ENCODE data around the gene URB1. TPM values are rescaled to one million over a fixed set of nuclear protein-coding genes. Genes with fewer than 3 reads are reported as not detected.
A peak's percentile ranks its signal among the peaks of the same experiment; 100 is the strongest.

URB1 gene
- total and polyA plus RNA-seq, 2 experiments from 2014 or later: 7.7 to 44.1 TPM

DNA sequence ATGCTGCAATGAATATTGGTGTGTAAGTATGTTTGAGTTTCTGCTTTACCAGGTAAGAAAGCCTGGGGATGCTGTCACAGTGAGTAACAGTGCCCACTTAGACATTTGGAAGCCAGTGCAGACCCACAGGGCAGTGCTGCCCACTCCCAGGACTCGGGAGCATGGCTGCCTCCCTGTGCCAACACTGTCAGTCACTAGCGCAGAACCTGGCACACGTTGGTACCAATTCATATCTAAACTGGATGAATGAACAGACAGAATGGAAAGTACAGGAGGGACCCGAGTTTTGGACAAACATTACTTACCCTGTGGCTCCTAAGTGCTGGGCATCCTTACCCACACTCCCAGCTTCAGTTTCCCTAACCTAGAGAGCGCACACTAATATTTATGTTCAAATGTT, 18.1 kb upstream of the URB1 start (continued):
- no peak for TF ChIP-seq ZNF114 (CRISPR knock-in tag; IDR thresholded peaks at IDR 0.05)

DNA sequence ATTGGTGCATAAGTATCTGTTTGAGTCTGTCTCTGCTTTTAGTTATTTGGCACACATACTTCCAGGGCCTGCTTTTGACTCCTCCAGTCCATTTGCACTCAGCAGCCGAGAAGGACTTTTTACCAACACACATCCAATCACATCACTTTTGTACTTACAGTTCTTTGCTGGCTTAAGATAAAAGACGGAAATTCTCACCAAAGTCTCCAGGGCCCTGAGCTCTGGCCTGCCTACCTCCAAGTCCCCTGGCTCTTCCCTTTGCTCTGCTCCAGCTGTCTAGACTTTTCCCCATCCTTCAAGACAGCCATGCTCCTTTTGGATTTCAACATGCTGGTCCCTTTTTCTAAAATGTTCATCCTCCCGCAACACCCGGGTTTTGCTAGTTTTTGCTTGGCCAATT, 17.5 kb upstream of the URB1 start:
- Histone ChIP-seq H3K9me2 (ENCODE audit: insufficient read depth) (no peaks in the 10 kb centered on the region), H3K4me1 (ENCODE audit: insufficient read depth) (peaks cover 23% of the 10 kb centered on the region), H3K27me3 (ENCODE audit: insufficient read depth) (peaks cover 64% of the 10 kb centered on the region), H3F3A (replicated peaks; ENCODE audit: low read depth) (peaks cover 17% of the 10 kb centered on the region; the same call in 1 of the 2 replicates), H3K27ac (ENCODE audit: low read depth) (no peak overlapping the region), H3K4me2 (no peak overlapping the region), H3K36me3 (ENCODE audit: insufficient read depth) (peaks cover 3% of the 10 kb centered on the region; the same call in 1 of the 2 replicates), H3K4me3 (no peak overlapping the region), H4K20me1 (replicated peaks; ENCODE audit: insufficient read depth) (0 out of 2 replicates have a peak, but pooled peaks cover 5% of the 10 kb centered on the region), H3K79me2 (replicated peaks; ENCODE audit: insufficient read depth) (no peaks in the 10 kb centered on the region), H2AFZ (no peak overlapping the region)
- TF ChIP-seq EZH2phosphoT487 (IDR thresholded peaks at IDR 0.05; ENCODE audit: unreplicated experiment) (no peak), ZNF331 (CRISPR knock-in tag; IDR thresholded peaks at IDR 0.05; ENCODE audit: low read depth) (no peak)
- H3K4me1 Mint-ChIP-seq: peaks cover 22% of the 10 kb centered on the region
- no peak for DNase-seq (ENCODE audit: low spot score)
- no peak overlapping the region for H3K27ac Mint-ChIP-seq
- no peaks in the 10 kb centered on the region; the same call in 2 of the 3 replicates for H3K9me3 Mint-ChIP-seq
- no peak for ATAC-seq
- peaks cover 42% of the 10 kb centered on the region for H3K27me3 Mint-ChIP-seq (ENCODE audit: insufficient read depth, low read depth, poor library complexity)
- no peak overlapping the region for H3K4me3 Mint-ChIP-seq
- no peaks in the 10 kb centered on the region for H3K36me3 Mint-ChIP-seq (ENCODE audit: low read depth)

DNA sequence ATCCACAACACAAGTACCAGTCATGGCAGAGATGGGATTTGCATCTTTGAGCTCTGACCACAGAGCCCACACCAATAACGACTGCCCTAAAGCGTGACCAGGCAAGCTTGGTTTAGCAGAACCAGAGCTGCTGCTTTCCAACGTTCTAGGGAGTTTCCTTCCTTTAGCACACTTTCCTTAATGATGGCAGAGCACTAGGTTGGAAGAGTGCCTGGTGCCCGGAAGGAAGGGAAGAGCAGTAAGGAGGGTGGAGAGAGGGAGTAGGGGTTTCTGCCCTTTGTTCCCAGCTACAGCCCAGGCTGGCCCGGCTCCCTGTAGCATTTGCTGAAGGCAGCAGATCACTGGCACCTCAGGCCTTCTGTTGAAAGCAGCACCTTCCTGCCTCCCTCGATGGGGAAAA, 13.6 kb upstream of the URB1 start:
- peaks cover 19% of the 10 kb centered on the region for H3K27me3 Mint-ChIP-seq (ENCODE audit: insufficient read depth, low read depth, poor library complexity)
- TF ChIP-seq JUNB (IDR thresholded peaks at IDR 0.05; ENCODE audit: unreplicated experiment) (no peak), ZNF114 (CRISPR knock-in tag; IDR thresholded peaks at IDR 0.05) (no peak), CREB1 (CRISPR knock-in tag; IDR thresholded peaks at IDR 0.05; ENCODE audit: low read depth) (no peak)
- TF ChIP-seq, protein P1, sequence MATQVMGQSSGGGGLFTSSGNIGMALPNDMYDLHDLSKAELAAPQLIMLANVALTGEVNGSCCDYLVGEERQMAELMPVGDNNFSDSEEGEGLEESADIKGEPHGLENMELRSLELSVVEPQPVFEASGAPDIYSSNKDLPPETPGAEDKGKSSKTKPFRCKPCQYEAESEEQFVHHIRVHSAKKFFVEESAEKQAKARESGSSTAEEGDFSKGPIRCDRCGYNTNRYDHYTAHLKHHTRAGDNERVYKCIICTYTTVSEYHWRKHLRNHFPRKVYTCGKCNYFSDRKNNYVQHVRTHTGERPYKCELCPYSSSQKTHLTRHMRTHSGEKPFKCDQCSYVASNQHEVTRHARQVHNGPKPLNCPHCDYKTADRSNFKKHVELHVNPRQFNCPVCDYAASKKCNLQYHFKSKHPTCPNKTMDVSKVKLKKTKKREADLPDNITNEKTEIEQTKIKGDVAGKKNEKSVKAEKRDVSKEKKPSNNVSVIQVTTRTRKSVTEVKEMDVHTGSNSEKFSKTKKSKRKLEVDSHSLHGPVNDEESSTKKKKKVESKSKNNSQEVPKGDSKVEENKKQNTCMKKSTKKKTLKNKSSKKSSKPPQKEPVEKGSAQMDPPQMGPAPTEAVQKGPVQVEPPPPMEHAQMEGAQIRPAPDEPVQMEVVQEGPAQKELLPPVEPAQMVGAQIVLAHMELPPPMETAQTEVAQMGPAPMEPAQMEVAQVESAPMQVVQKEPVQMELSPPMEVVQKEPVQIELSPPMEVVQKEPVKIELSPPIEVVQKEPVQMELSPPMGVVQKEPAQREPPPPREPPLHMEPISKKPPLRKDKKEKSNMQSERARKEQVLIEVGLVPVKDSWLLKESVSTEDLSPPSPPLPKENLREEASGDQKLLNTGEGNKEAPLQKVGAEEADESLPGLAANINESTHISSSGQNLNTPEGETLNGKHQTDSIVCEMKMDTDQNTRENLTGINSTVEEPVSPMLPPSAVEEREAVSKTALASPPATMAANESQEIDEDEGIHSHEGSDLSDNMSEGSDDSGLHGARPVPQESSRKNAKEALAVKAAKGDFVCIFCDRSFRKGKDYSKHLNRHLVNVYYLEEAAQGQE (IDR thresholded peaks at IDR 0.05; ENCODE audit: unreplicated experiment): no peak
- TF ChIP-seq, protein P2, sequence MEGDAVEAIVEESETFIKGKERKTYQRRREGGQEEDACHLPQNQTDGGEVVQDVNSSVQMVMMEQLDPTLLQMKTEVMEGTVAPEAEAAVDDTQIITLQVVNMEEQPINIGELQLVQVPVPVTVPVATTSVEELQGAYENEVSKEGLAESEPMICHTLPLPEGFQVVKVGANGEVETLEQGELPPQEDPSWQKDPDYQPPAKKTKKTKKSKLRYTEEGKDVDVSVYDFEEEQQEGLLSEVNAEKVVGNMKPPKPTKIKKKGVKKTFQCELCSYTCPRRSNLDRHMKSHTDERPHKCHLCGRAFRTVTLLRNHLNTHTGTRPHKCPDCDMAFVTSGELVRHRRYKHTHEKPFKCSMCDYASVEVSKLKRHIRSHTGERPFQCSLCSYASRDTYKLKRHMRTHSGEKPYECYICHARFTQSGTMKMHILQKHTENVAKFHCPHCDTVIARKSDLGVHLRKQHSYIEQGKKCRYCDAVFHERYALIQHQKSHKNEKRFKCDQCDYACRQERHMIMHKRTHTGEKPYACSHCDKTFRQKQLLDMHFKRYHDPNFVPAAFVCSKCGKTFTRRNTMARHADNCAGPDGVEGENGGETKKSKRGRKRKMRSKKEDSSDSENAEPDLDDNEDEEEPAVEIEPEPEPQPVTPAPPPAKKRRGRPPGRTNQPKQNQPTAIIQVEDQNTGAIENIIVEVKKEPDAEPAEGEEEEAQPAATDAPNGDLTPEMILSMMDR (conservative IDR thresholded peaks at IDR 0.05; ENCODE audit: low read depth in 2 of 2): no peak
- TF ChIP-seq, protein P3, sequence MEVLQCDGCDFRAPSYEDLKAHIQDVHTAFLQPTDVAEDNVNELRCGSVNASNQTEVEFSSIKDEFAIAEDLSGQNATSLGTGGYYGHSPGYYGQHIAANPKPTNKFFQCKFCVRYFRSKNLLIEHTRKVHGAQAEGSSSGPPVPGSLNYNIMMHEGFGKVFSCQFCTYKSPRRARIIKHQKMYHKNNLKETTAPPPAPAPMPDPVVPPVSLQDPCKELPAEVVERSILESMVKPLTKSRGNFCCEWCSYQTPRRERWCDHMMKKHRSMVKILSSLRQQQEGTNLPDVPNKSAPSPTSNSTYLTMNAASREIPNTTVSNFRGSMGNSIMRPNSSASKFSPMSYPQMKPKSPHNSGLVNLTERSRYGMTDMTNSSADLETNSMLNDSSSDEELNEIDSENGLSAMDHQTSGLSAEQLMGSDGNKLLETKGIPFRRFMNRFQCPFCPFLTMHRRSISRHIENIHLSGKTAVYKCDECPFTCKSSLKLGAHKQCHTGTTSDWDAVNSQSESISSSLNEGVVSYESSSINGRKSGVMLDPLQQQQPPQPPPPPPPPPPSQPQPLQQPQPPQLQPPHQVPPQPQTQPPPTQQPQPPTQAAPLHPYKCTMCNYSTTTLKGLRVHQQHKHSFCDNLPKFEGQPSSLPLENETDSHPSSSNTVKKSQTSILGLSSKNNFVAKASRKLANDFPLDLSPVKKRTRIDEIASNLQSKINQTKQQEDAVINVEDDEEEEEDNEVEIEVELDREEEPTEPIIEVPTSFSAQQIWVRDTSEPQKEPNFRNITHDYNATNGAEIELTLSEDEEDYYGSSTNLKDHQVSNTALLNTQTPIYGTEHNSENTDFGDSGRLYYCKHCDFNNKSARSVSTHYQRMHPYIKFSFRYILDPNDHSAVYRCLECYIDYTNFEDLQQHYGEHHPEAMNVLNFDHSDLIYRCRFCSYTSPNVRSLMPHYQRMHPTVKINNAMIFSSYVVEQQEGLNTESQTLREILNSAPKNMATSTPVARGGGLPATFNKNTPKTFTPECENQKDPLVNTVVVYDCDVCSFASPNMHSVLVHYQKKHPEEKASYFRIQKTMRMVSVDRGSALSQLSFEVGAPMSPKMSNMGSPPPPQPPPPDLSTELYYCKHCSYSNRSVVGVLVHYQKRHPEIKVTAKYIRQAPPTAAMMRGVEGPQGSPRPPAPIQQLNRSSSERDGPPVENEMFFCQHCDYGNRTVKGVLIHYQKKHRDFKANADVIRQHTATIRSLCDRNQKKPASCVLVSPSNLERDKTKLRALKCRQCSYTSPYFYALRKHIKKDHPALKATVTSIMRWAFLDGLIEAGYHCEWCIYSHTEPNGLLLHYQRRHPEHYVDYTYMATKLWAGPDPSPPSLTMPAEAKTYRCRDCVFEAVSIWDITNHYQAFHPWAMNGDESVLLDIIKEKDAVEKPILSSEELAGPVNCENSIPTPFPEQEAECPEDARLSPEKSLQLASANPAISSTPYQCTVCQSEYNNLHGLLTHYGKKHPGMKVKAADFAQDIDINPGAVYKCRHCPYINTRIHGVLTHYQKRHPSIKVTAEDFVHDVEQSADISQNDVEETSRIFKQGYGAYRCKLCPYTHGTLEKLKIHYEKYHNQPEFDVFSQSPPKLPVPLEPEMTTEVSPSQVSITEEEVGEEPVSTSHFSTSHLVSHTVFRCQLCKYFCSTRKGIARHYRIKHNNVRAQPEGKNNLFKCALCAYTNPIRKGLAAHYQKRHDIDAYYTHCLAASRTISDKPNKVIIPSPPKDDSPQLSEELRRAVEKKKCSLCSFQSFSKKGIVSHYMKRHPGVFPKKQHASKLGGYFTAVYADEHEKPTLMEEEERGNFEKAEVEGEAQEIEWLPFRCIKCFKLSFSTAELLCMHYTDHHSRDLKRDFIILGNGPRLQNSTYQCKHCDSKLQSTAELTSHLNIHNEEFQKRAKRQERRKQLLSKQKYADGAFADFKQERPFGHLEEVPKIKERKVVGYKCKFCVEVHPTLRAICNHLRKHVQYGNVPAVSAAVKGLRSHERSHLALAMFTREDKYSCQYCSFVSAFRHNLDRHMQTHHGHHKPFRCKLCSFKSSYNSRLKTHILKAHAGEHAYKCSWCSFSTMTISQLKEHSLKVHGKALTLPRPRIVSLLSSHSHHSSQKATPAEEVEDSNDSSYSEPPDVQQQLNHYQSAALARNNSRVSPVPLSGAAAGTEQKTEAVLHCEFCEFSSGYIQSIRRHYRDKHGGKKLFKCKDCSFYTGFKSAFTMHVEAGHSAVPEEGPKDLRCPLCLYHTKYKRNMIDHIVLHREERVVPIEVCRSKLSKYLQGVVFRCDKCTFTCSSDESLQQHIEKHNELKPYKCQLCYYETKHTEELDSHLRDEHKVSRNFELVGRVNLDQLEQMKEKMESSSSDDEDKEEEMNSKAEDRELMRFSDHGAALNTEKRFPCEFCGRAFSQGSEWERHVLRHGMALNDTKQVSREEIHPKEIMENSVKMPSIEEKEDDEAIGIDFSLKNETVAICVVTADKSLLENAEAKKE (CRISPR knock-in tag; IDR thresholded peaks at IDR 0.05): no peak

More for the DNA sequence above, 13.6 kb upstream of the URB1 start:
- Histone ChIP-seq H3K4me3 (no peak overlapping the region), H3K9me2 (ENCODE audit: insufficient read depth) (no peaks in the 10 kb centered on the region), H3K4me2 (no peak overlapping the region), H3K79me2 (replicated peaks; ENCODE audit: insufficient read depth) (no peaks in the 10 kb centered on the region), H3K27me3 (ENCODE audit: insufficient read depth) (peaks cover 25% of the 10 kb centered on the region), H3K4me1 (ENCODE audit: insufficient read depth) (peaks cover 6% of the 10 kb centered on the region; the same call in 1 of the 2 replicates), H4K20me1 (replicated peaks; ENCODE audit: insufficient read depth) (no peaks in the 10 kb centered on the region), H2AFZ (0 out of 2 replicates have a peak overlapping the region, but pooled peaks have one; percentile 28), H3K27ac (ENCODE audit: low read depth) (no peak overlapping the region), H3F3A (replicated peaks; ENCODE audit: low read depth) (peaks cover 10% of the 10 kb centered on the region; the same call in 1 of the 2 replicates), H3K36me3 (ENCODE audit: insufficient read depth) (no peaks in the 10 kb centered on the region)
- no peak for DNase-seq (ENCODE audit: low spot score)
- Mint-ChIP-seq H3K36me3 (ENCODE audit: low read depth) (no peaks in the 10 kb centered on the region), H3K4me1 (peaks cover 7% of the 10 kb centered on the region; the same call in 2 of the 3 replicates), H3K27ac (no peak overlapping the region), H3K4me3 (no peak overlapping the region), H3K9me3 (no peaks in the 10 kb centered on the region; the same call in 2 of the 3 replicates)
- ATAC-seq: peak; percentile 10; the same call in 2 of the 3 replicates
